HEK293 (cell line): Measurements from ENCODE around the gene NSD1.

Experiments
- CTCF ChIA-PET: fragments of 350-600 bp; formaldehyde crosslinking; extraction: SDS; loops from one replicate; lab custom pipeline; 2021; ENCODE audit warnings: antibody characterized with exemption; lab: Yijun Ruan, JAX
- POLR2A ChIA-PET: fragments of 300-600 bp; formaldehyde crosslinking; extraction: SDS; loops from one replicate; lab custom pipeline; 2020; ENCODE audit warnings: antibody characterized with exemption, inconsistent platforms; lab: Yijun Ruan, JAX
- H3K27ac ChIP-seq: fragments of 200-500 bp; sonication (Bioruptor generic); 2 replicates; pipeline ENCODE4 v1.5.1; 2014; ENCODE audit warnings: low read depth, low read length, control low read depth, inconsistent platforms; ENCODE audit errors: extremely low read depth
- H3K36me3 ChIP-seq, 2 experiments: fragments of 200-500 bp in 1 of 2; sonication (Bioruptor generic) in 1 of 2; 1 replicate in 1 of 2; 2 replicates in 1 of 2; pipeline ENCODE4 v1.5.1; 2014 to 2017; ENCODE audit warnings: inconsistent platforms in 2 of 2, low read length in 2 of 2; ENCODE audit not compliant: control insufficient read depth in 2 of 2, insufficient read depth in 1 of 2
- H3K4me1 ChIP-seq: fragments of 200-500 bp; sonication (Bioruptor generic); 2 replicates; pipeline ENCODE4 v1.5.1; 2014; ENCODE audit warnings: mild to moderate bottlenecking, low read length, inconsistent platforms; ENCODE audit not compliant: control insufficient read depth, insufficient read depth
- H3K4me3 ChIP-seq: 2 replicates; pipeline ENCODE4 v1.5.1; 2011; ENCODE audit warnings: low read depth, mild to moderate bottlenecking, control low read depth, low read length, moderate library complexity
- H3K9me3 ChIP-seq: fragments of 200-500 bp; sonication (Bioruptor generic); 2 replicates; pipeline ENCODE4 v1.5.1; 2014; ENCODE audit warnings: low read depth, low read length, inconsistent platforms; ENCODE audit not compliant: control insufficient read depth, insufficient read depth
- BCL11A ChIP-seq: fragments of 450-650 bp; formaldehyde crosslinking; IDR thresholded peaks from 2 replicates; pipeline ENCODE4 v1.5.1; 2016; ENCODE audit warnings: low read depth, missing biosample characterization, missing genetic modification characterization
- GLIS1 ChIP-seq: fragments of 450-650 bp; formaldehyde crosslinking; IDR thresholded peaks from 2 replicates; pipeline ENCODE4 v1.5.1; 2016; ENCODE audit warnings: missing biosample characterization, missing genetic modification characterization
- INSM2 ChIP-seq: fragments of 450-650 bp; formaldehyde crosslinking; IDR thresholded peaks from 2 replicates; pipeline ENCODE4 v1.5.1; 2016; ENCODE audit warnings: missing biosample characterization, missing genetic modification characterization
- KLF16 ChIP-seq: fragments of 450-650 bp; formaldehyde crosslinking; IDR thresholded peaks from 2 replicates; pipeline ENCODE4 v1.5.1; 2017; ENCODE audit warnings: missing biosample characterization, missing genetic modification characterization
- ZBTB17 ChIP-seq: fragments of 450-650 bp; formaldehyde crosslinking; IDR thresholded peaks from 2 replicates; pipeline ENCODE4 v1.5.1; 2016; ENCODE audit warnings: missing biosample characterization, missing genetic modification characterization
- ZBTB20 ChIP-seq: fragments of 450-650 bp; formaldehyde crosslinking; IDR thresholded peaks from 2 replicates; pipeline ENCODE4 v1.5.1; 2016; ENCODE audit warnings: missing biosample characterization, missing genetic modification characterization
- ZBTB49 ChIP-seq: fragments of 450-650 bp; formaldehyde crosslinking; IDR thresholded peaks from 2 replicates; pipeline ENCODE4 v1.5.1; 2016; ENCODE audit warnings: missing biosample characterization, missing genetic modification characterization, low read depth
- ZNF114 ChIP-seq: fragments of 450-650 bp; formaldehyde crosslinking; IDR thresholded peaks from 2 replicates; pipeline ENCODE4 v1.5.0; 2017; ENCODE audit warnings: missing biosample characterization, missing genetic modification characterization
- ZNF16 ChIP-seq: fragments of 450-650 bp; formaldehyde crosslinking; IDR thresholded peaks from 2 replicates; pipeline ENCODE4 v1.5.1; 2016; ENCODE audit warnings: low read depth, missing biosample characterization, missing genetic modification characterization
- ZNF169 ChIP-seq: fragments of 450-650 bp; formaldehyde crosslinking; IDR thresholded peaks from 2 replicates; pipeline ENCODE4 v1.5.1; 2016; ENCODE audit warnings: missing biosample characterization, missing genetic modification characterization
- ZNF175 ChIP-seq: fragments of 450-650 bp; formaldehyde crosslinking; IDR thresholded peaks from 2 replicates; pipeline ENCODE4 v1.5.1; 2016; ENCODE audit warnings: missing biosample characterization, missing genetic modification characterization
- ZNF239 ChIP-seq: fragments of 450-650 bp; formaldehyde crosslinking; IDR thresholded peaks from 2 replicates; pipeline ENCODE4 v1.5.1; 2016; ENCODE audit warnings: missing biosample characterization, missing genetic modification characterization
- ZNF24 ChIP-seq: fragments of 450-650 bp; formaldehyde crosslinking; IDR thresholded peaks from 2 replicates; pipeline ENCODE4 v1.5.1; 2016; ENCODE audit warnings: missing biosample characterization, missing genetic modification characterization
- ZNF280D ChIP-seq: fragments of 450-650 bp; formaldehyde crosslinking; IDR thresholded peaks from 2 replicates; pipeline ENCODE4 v1.5.1; 2016; ENCODE audit warnings: missing biosample characterization, missing genetic modification characterization
- ZNF302 ChIP-seq: fragments of 450-650 bp; formaldehyde crosslinking; IDR thresholded peaks from 2 replicates; pipeline ENCODE4 v1.5.1; 2016; ENCODE audit warnings: missing biosample characterization, missing genetic modification characterization, low read depth
- ZNF335 ChIP-seq: fragments of 450-650 bp; formaldehyde crosslinking; conservative IDR thresholded peaks from 2 replicates; pipeline ENCODE4 v1.5.1; 2016; ENCODE audit warnings: missing biosample characterization, missing genetic modification characterization
- ZNF341 ChIP-seq: fragments of 450-650 bp; formaldehyde crosslinking; IDR thresholded peaks from 2 replicates; pipeline ENCODE4; 2016; ENCODE audit warnings: low read depth, missing biosample characterization, missing genetic modification characterization
- ZNF366 ChIP-seq: fragments of 450-650 bp; formaldehyde crosslinking; conservative IDR thresholded peaks from 2 replicates; pipeline ENCODE4 v1.5.1; 2016; ENCODE audit warnings: missing biosample characterization, missing genetic modification characterization
- ZNF404 ChIP-seq: fragments of 450-650 bp; formaldehyde crosslinking; IDR thresholded peaks from 2 replicates; pipeline ENCODE4 v1.5.1; 2017; ENCODE audit warnings: missing biosample characterization, missing genetic modification characterization
- ZNF544 ChIP-seq: fragments of 450-650 bp; formaldehyde crosslinking; IDR thresholded peaks from 2 replicates; pipeline ENCODE4 v1.5.0; 2017; ENCODE audit warnings: missing biosample characterization, missing genetic modification characterization
- ZNF549 ChIP-seq: fragments of 450-650 bp; IDR thresholded peaks from 2 replicates; pipeline ENCODE4 v1.5.1; 2018; ENCODE audit warnings: missing biosample characterization, missing genetic modification characterization, mild to moderate bottlenecking, inconsistent platforms, moderate library complexity
- ZNF561 ChIP-seq: fragments of 450-650 bp; IDR thresholded peaks from 2 replicates; pipeline ENCODE4 v1.5.1; 2018; ENCODE audit warnings: missing biosample characterization, missing genetic modification characterization, borderline replicate concordance
- ZNF830 ChIP-seq: fragments of 450-650 bp; IDR thresholded peaks from 2 replicates; pipeline ENCODE4 v1.5.0; 2018; ENCODE audit warnings: missing biosample characterization, missing genetic modification characterization, low read depth, mild to moderate bottlenecking, moderate library complexity
- ZSCAN18 ChIP-seq: fragments of 450-650 bp; formaldehyde crosslinking; IDR thresholded peaks from 2 replicates; pipeline ENCODE4 v1.5.1; 2016; ENCODE audit warnings: missing biosample characterization, missing genetic modification characterization
- ZXDB ChIP-seq: fragments of 450-650 bp; formaldehyde crosslinking; IDR thresholded peaks from 2 replicates; pipeline ENCODE4 v1.5.1; 2016; ENCODE audit warnings: missing biosample characterization, missing genetic modification characterization

The NSD1 gene

GRCh38 chr5:177336603-177337494 lies 203.3 kb downstream of the NSD1 start:
- Histone ChIP-seq H3K27ac (no peak overlapping the region), H3K4me3 (no peak overlapping the region), H3K36me3 (peaks cover 15 to 87% of the 10 kb centered on the region in 2 experiments), H3K4me1 (no peaks in the 10 kb centered on the region), H3K9me3 (no peaks in the 10 kb centered on the region)
- TF ChIP-seq ZNF239, result no peak
- TF ChIP-seq ZNF561 (tag by site-specific recombination), result no peak
- TF ChIP-seq ZNF341 (tag by site-specific recombination), result no peak
- no peak for TF ChIP-seq ZXDB (tag by site-specific recombination)
- TF ChIP-seq ZBTB49, result no peak
- TF ChIP-seq KLF16 (tag by site-specific recombination), result no peak
- TF ChIP-seq INSM2, result no peak
- TF ChIP-seq ZNF335 (tag by site-specific recombination), result no peak
- TF ChIP-seq ZNF114 (tag by site-specific recombination), result no peak
- TF ChIP-seq ZNF404 (tag by site-specific recombination), result no peak
- TF ChIP-seq ZNF544 (tag by site-specific recombination), result no peak
- TF ChIP-seq ZNF175 (tag by site-specific recombination), result no peak
- CTCF ChIA-PET, result interaction anchor here (0.7 to 1.6 kb wide), 5 partner anchors 9 to 65 kb away, joined by 3 to 6 read pairs (median 5); no protein-coding TSS in a partner anchor
- POLR2A ChIA-PET, result interaction anchor here (0.5 to 1.8 kb wide), 5 partner anchors 13 to 118 kb away, joined by 3 to 8 read pairs (median 4); partner anchors contain the start of gene LMAN2

GRCh38 chr5:177338251-177339106 lies 204.9 kb downstream of the NSD1 start:
- Histone ChIP-seq H3K9me3 (no peaks in the 10 kb centered on the region), H3K36me3 (peaks cover 23 to 73% of the 10 kb centered on the region in 2 experiments), H3K27ac (no peak overlapping the region), H3K4me3 (no peak overlapping the region), H3K4me1 (no peaks in the 10 kb centered on the region)
- ChIA-PET POLR2A (no interaction called here), CTCF (interaction anchor here (0.9 kb wide), 1 partner anchor 12 kb away, joined by 4 read pairs; no protein-coding TSS in a partner anchor)
- TF ChIP-seq ZNF549, result no peak
- TF ChIP-seq ZNF169 (tag by site-specific recombination), result no peak
- TF ChIP-seq GLIS1 (tag by site-specific recombination), result no peak
- TF ChIP-seq ZNF366 (tag by site-specific recombination), result no peak
- no peak for TF ChIP-seq ZNF830
- TF ChIP-seq ZNF302 (tag by site-specific recombination), result no peak
- no peak for TF ChIP-seq ZNF404 (tag by site-specific recombination)
- TF ChIP-seq ZNF16 (tag by site-specific recombination), result no peak
- no peak for TF ChIP-seq ZNF24
- no peak for TF ChIP-seq ZSCAN18
- TF ChIP-seq ZBTB17 (tag by site-specific recombination), result no peak
- TF ChIP-seq ZBTB20 (tag by site-specific recombination), result no peak
- TF ChIP-seq ZNF280D, result no peak
- TF ChIP-seq BCL11A (tag by site-specific recombination), result no peak
